Dendritic cell treated with granulocyte-macrophage colony-stimulating factor and Interleukin-4, amounts not matched to agents 40 ng/mL and 50 ng/mL, for 4 days (primary cell): ENCODE results near the gene GNL1.

Experiments used
- H3K27ac Mint-ChIP-seq: one replicate; pipeline ENCODE4 v1.8.0; 2022; ENCODE audit warnings: mild to moderate bottlenecking, mixed read lengths
- H3K27me3 Mint-ChIP-seq: one replicate; pipeline ENCODE4 v1.8.0; 2022; ENCODE audit warnings: mild to moderate bottlenecking, mixed read lengths
- H3K36me3 Mint-ChIP-seq: one replicate; pipeline ENCODE4 v1.8.0; 2022; ENCODE audit warnings: low read depth, mixed read lengths
- H3K4me1 Mint-ChIP-seq: one replicate; pipeline ENCODE4 v1.8.0; 2022; ENCODE audit warnings: low read depth, mixed read lengths
- H3K4me3 Mint-ChIP-seq: one replicate; pipeline ENCODE4 v1.8.0; 2022; ENCODE audit warnings: mild to moderate bottlenecking, moderate library complexity, mixed read lengths
- H3K9me3 Mint-ChIP-seq: one replicate; pipeline ENCODE4 v1.8.0; 2022; ENCODE audit warnings: mixed read lengths
- intact Hi-C: fragments of 100-400 bp; cut with micrococcal nuclease; formaldehyde crosslinking; loops from one replicate; pipeline ENCODE4 v1.15.0; 2022

GNL1 gene

DNA sequence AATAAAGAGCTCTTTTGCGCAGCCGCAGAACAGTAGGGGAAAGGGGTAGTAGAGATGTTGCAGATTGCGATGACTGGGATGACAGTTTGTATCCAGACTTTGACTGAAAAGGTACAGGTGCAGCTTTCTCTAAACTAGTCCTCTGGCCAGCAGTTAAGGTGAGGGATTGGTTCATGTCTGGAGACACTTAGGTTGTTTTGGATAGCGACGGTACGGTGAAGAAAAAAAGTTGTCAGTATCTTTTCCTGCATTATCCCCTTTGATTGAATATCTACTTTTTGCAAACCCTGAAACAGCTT lies 1.3 kb upstream of the GNL1 start:
- Mint-ChIP-seq H3K36me3 (peaks cover 80% of the 10 kb centered on the region), H3K4me1 (peaks cover 39% of the 10 kb centered on the region), H3K27ac (peak overlapping the region; percentile 100)

DNA sequence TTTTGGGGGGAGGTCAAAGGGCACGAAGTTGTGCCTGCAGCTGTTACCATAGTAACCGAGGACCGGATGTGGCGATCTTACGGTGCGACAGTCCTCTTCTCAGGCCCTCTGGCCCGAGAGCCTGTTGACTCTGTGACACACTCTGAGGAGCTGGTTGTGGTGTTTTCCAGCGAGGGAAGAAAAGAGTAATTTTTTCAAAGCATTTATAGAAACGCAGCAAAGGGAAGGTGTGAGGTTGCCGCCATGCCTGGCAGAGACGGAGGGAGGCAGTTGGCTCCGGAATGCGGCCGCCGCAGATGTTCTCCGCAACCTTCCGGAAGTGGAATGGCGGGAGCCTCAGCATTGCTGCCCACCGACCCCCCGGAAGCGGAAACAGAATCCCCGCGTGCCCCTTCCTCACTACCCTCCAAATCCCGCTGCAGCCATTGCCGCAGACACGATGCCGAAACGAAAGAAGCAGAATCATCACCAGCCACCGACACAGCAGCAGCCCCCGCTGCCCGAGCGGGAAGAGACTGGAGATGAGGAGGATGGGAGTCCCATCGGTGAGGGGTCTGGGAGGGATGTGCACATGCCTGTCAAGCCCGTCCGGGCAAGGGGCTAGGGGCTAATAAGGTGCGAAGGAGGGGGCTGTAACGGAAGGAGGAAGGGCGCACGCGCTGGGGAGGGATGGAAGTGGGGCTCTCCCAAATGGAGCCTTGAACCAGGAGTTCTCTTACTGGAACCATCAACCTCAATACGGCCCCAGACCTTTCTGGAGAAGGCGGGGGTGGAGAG lies 805 bp upstream of the GNL1 start, which contains the start of gene PRR3:
PRR3 (plus strand) TSS at position 390 of the 777 bp plus-strand sequence; CDS start at position 440, 50 bp downstream.
- Mint-ChIP-seq H3K27me3 (no peaks in the 10 kb centered on the region), H3K4me3 (peak within 1 kb of the TSS; percentile 99), H3K27ac (peak within 1 kb of the TSS; percentile 100), H3K36me3 (peaks cover 80% of the 10 kb centered on the region), H3K9me3 (no peaks in the 10 kb centered on the region), H3K4me1 (peaks cover 34% of the 10 kb centered on the region)
- intact Hi-C loops = loop anchor here (1.0 kb wide), 2 partner anchors 14 to 60 kb away; partner anchors contain the start of genes ABCF1, MRPS18B and PPP1R10

More for the DNA sequence above, 1.3 kb upstream of the GNL1 start:
- H3K9me3 Mint-ChIP-seq = no peaks in the 10 kb centered on the region
- no peaks in the 10 kb centered on the region for H3K27me3 Mint-ChIP-seq
- peak overlapping the region; percentile 99 for H3K4me3 Mint-ChIP-seq
- intact Hi-C loops = loop anchor here (1.0 kb wide), 1 partner anchor 14 kb away; the partner anchor contains the start of gene ABCF1

DNA sequence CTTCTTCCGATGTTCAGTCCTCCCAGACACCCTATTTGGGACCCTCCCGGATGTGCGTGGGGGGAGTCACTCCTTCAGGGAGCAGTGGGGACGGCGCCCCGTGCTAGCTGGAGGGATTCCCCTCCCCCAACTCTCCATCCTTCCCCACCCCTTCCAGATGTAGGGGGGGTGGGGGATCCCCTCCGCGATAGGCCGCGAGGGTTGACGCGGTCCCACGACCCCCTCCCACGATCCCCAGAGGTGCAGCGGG lies 548 bp downstream of the GNL1 start:
- Mint-ChIP-seq H3K36me3 (peaks cover 85% of the 10 kb centered on the region), H3K27ac (peak overlapping the region; percentile 100), H3K27me3 (no peaks in the 10 kb centered on the region), H3K9me3 (no peaks in the 10 kb centered on the region), H3K4me3 (peak overlapping the region; percentile 99), H3K4me1 (peaks cover 34% of the 10 kb centered on the region)
- intact Hi-C loops = loop anchor here (1.0 kb wide), 1 partner anchor 62 kb away; the partner anchor contains the start of genes MRPS18B and PPP1R10

DNA sequence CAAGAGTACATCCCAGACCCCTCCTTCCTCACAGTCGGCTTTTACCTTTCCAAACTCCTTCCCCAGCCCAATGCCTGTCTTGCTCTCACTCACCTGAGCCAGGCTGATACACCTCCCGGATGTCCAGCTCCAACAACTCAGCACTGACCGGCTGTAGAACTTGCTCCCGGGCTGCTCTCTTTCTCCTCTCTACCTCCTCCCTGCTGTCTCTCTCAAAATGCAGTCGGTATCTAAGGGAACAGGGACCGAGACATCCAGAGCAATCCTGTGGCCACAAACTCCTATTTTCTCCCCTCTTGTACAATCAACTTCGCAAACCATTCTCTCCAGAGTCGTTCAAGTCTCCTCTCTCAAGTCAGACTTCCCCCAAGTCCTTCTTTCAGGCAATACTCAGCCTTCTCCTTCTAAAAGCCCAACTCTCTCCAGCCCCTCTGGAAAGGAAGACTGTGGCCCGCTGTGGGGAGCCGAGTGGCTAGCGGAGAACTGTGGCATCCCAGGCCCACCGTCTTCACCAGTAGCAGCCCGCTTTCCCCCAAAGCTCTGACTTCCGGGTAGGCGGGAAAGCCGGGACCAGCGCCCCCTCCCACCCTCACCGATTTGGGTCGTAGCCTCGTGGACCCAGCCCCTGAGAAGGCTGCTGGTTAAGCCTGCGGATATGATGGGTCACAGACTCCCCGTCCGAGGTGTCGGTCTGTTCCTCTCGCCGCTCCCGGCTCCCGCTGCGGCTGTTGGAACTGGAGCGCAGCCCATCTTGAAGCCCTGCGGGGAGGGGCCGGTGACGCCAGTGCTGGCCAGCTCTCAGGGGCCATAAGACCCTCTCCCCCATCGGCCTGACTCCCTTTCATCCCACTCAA lies 1.1 kb downstream of the GNL1 start:
- no peaks in the 10 kb centered on the region for H3K9me3 Mint-ChIP-seq
- H3K27me3 Mint-ChIP-seq = no peaks in the 10 kb centered on the region
- intact Hi-C loops = no loop called here
- H3K27ac Mint-ChIP-seq = peak overlapping the region; percentile 100
- H3K36me3 Mint-ChIP-seq = peaks cover 85% of the 10 kb centered on the region
- H3K4me1 Mint-ChIP-seq = peaks cover 34% of the 10 kb centered on the region
- peak overlapping the region; percentile 99 for H3K4me3 Mint-ChIP-seq

DNA sequence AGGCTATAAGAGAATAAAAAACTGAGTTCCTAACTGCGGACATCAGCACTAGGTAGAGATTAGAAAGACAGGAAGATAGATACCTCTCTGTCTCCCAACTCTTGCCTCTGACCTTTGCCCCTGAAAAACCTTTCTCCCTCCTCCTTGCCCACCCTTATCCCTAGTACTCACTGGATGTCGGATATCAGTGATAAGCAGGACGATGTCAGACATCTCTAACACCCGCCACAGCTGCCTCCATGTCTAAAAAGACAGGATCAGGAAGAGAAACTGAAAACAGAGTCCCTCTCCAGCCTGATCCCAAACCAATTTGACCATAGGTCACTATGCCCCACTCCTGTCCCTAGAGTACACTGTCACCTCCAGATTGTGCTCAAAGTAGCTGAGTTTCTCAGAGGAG lies 1.9 kb downstream of the GNL1 start:
- no peaks in the 10 kb centered on the region for H3K27me3 Mint-ChIP-seq
- no peak overlapping the region for H3K4me3 Mint-ChIP-seq
- H3K27ac Mint-ChIP-seq = no peak overlapping the region
- H3K4me1 Mint-ChIP-seq = peaks cover 34% of the 10 kb centered on the region
- no peaks in the 10 kb centered on the region for H3K9me3 Mint-ChIP-seq
- intact Hi-C loops = no loop called here
- H3K36me3 Mint-ChIP-seq = peaks cover 85% of the 10 kb centered on the region

DNA sequence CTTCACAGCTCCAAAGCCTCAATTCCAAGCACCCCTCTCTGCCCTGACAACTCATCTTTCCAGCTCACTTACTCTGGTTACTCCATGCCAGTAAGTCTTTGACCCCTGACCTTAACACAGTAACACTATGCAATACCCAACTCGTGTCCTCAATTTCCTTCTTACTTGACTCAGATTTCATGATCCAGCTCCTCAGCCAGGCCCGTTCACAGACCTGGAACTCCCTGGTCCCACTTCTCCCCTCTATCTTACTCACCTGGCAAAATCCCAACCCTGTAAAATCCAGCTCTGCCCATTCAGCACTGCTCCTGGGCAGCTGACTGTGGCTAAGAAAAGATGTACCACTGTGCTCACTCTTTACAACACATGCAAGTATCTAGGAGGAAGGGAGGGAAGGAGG lies 7.9 kb downstream of the GNL1 start:
- H3K27ac Mint-ChIP-seq = no peak overlapping the region
- intact Hi-C loops = no loop called here

DNA sequence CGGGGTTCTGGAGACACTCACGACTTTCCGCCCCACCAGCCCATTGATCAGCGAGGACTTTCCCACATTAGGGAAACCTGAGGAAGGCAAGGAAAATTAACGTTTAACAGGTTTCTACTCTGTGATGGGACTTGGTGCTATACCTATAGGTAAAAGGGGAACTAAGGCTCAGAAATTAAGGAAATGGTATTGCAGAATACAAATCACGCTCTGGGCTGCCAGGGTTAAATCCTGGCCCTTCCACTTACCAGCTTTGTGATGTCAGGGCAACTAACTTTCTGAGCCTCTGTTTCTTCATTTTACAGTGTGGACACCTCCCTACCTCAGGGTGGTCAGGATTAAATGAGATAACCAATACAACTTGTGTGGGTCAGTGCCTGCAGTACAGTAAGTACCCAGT lies 8.8 kb downstream of the GNL1 start:
- Mint-ChIP-seq H3K27me3 (peaks cover 11% of the 10 kb centered on the region), H3K4me1 (peaks cover 21% of the 10 kb centered on the region), H3K27ac (no peak overlapping the region), H3K36me3 (peaks cover 64% of the 10 kb centered on the region), H3K9me3 (no peaks in the 10 kb centered on the region), H3K4me3 (no peak overlapping the region)
- intact Hi-C loops = no loop called here

More for the DNA sequence above, 7.9 kb downstream of the GNL1 start:
- Mint-ChIP-seq H3K4me3 (no peak overlapping the region), H3K36me3 (peaks cover 74% of the 10 kb centered on the region), H3K9me3 (no peaks in the 10 kb centered on the region), H3K4me1 (peaks cover 13% of the 10 kb centered on the region), H3K27me3 (peaks cover 3% of the 10 kb centered on the region)

DNA sequence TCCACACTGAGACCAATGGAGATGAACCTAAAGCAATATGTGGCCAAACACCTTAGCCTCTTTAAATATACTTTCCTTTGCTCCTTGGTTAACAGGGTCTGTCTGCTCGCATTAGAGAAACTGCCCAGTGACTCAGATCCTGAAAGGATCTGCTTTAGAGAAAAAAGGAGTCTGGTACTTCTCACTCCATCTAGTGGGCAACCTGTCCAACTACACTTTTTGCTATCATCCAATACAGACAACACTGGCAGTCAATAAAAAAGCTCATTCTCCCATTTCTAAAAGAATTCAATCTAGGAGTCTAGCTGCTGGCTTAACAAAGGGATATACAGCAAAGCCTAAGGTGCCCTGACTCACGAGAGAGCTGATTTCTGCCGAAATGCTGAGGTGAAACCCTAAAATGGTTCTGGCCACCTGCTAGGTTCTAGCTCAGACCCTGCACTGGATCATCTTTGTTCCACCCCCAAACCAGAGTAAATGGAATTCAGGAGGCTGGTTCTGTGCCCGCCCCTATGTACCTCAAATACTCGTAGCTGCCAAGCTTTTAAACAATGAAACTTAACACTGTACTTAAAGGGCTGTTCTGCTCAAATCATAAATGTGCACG lies 11.5 kb downstream of the GNL1 start:
- no peaks in the 10 kb centered on the region for H3K9me3 Mint-ChIP-seq
- H3K27ac Mint-ChIP-seq = no peak overlapping the region

DNA sequence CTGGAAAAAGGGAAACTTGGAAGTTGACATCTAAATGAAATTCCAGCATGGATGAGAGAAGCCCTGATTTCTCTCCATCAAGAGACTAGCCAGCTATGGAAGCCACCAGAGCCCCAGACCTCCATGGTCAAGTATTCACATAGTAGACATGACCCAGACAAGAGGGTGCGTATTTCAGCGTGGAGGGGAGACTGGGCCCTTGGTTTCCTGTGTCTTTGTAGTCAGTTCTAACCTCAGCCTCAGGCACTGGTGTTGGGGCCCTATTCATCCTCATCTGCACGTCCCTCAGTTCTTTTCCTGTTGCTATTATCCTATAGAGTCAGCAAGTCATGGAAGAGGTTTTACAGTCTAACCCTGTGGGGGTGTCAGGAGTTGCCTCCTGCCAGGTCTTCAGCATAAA lies 12.5 kb downstream of the GNL1 start:
- Mint-ChIP-seq H3K27ac (no peak overlapping the region), H3K4me3 (no peak overlapping the region), H3K27me3 (peaks cover 20% of the 10 kb centered on the region), H3K4me1 (peaks cover 31% of the 10 kb centered on the region), H3K36me3 (peaks cover 28% of the 10 kb centered on the region), H3K9me3 (no peaks in the 10 kb centered on the region)
- intact Hi-C loops = loop anchor here (2.0 to 5.0 kb wide), 2 partner anchors 53 to 61 kb away; no protein-coding TSS in a partner anchor

More for the DNA sequence above, 11.5 kb downstream of the GNL1 start:
- intact Hi-C loops = loop anchor here (2.0 to 5.0 kb wide), 2 partner anchors 53 to 62 kb away; no protein-coding TSS in a partner anchor
- H3K27me3 Mint-ChIP-seq = peaks cover 20% of the 10 kb centered on the region
- H3K4me1 Mint-ChIP-seq = peaks cover 31% of the 10 kb centered on the region
- peaks cover 37% of the 10 kb centered on the region for H3K36me3 Mint-ChIP-seq
- H3K4me3 Mint-ChIP-seq = no peak overlapping the region

DNA sequence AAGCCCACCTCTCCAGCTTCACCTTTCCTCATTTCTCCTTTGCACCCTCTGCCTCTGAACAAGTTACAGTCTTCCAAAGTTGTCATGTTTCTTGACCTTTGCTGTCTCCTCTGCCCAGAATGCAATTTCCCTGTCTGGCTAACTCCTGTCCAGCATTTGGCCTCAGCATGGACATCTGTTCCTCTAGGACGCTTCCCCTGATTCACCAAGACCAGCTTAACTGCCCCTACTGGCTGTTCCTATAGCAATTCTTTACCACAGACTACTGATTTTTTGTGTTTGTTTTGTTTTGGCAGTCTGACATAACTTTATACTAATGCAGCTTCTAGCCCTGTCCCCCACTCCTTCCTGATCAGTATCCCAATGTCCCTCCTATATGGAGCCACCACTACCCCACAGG lies 13.4 kb downstream of the GNL1 start:
- intact Hi-C loops = loop anchor here (5.0 kb wide), 1 partner anchor 54 kb away; no protein-coding TSS in a partner anchor
- H3K27me3 Mint-ChIP-seq = peaks cover 20% of the 10 kb centered on the region
- no peaks in the 10 kb centered on the region for H3K9me3 Mint-ChIP-seq
- H3K4me3 Mint-ChIP-seq = no peak overlapping the region
- H3K27ac Mint-ChIP-seq = peak overlapping the region; percentile 11
- peaks cover 19% of the 10 kb centered on the region for H3K36me3 Mint-ChIP-seq
- H3K4me1 Mint-ChIP-seq = peaks cover 23% of the 10 kb centered on the region

DNA sequence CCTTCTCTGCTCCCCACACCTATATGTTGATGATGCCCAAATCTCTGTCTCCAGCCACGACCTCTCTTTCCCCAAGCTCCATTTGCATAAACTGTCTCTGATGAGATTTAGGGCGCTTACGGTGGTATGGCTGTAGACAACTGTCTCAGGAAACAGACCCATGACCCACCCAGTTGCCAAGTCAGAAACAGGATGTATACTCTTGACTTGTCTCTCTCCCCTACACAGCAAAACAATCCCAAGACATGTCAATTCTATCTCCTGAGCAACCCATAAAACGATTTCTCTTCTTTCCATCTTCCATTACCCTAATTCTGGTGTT lies 13.9 kb downstream of the GNL1 start:
- no peaks in the 10 kb centered on the region for H3K9me3 Mint-ChIP-seq
- H3K27me3 Mint-ChIP-seq = peaks cover 20% of the 10 kb centered on the region
- H3K4me1 Mint-ChIP-seq = peaks cover 23% of the 10 kb centered on the region
- peaks cover 19% of the 10 kb centered on the region for H3K36me3 Mint-ChIP-seq
- H3K27ac Mint-ChIP-seq = peak overlapping the region; percentile 11
- intact Hi-C loops = loop anchor here (5.0 kb wide), 1 partner anchor 55 kb away; no protein-coding TSS in a partner anchor
- peak overlapping the region; percentile 67 for H3K4me3 Mint-ChIP-seq

DNA sequence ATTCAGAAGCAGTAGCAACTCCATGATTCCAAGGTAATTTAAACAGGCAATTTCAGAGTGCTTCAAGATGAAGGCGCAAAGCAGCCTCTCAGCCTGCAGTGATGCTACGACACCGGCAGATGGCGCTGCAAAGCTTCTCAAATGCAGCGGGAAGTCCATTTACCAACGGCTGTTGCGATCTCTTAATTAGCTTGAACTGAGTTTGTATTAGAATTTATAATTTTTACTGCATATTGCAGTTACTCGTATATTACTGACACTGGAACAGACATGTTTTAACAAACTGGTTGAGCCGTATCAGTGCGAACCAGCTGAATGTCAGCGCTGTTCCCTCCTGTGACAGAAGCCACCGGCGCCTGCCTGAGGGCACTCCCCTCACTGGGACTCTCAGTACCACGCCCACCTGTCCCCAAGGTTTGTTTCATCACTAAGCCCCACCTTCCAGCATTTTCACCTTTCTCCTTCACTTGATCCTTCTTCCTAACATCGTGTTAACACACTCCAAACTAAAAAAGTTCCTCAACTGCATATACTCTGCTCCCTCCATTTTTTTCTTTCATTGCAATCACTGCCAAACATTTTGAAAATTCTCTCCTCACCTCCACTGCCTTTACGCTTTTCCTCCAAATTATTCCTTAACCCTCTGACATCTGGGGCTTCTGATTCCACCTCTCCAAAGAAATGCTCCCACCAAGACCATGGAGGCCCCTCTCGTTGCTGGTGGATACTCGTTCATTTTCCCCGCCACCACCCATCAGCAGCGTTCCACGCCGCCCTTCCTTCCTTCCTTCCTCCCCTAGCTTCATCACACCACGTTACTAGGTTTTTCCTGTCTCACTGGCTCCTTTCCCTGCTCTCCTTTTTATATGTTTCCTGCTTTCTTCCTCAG lies 14.5 kb downstream of the GNL1 start:
- peaks cover 23% of the 10 kb centered on the region for H3K4me1 Mint-ChIP-seq
- no peaks in the 10 kb centered on the region for H3K9me3 Mint-ChIP-seq
- peak overlapping the region; percentile 67 for H3K4me3 Mint-ChIP-seq
- intact Hi-C loops = loop anchor here (5.0 kb wide), 1 partner anchor 56 kb away; no protein-coding TSS in a partner anchor
- peaks cover 20% of the 10 kb centered on the region for H3K27me3 Mint-ChIP-seq
- no peak overlapping the region for H3K27ac Mint-ChIP-seq
- H3K36me3 Mint-ChIP-seq = peaks cover 14% of the 10 kb centered on the region

DNA sequence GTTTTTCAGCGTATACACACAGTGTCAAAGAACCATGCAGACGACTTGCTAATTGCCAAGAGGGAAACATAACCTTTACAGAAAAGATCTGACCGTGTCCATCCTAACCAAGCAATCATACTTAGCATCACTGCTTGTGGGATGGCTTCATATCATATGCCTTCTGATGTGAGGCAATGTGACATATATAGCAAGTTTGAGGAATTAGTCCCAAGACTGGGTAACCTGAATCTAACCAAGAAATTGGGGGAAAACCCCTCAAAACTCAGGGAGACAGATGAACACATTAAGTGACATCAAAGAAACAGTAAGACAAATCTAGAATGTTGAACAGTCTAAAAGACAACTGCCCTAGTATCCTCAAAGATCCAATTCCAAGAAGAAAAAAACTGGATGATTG lies 18.4 kb downstream of the GNL1 start:
- intact Hi-C loops = no loop called here
- no peak overlapping the region for H3K4me3 Mint-ChIP-seq
- H3K27ac Mint-ChIP-seq = no peak overlapping the region
- H3K27me3 Mint-ChIP-seq = peaks cover 15% of the 10 kb centered on the region
- H3K9me3 Mint-ChIP-seq = no peaks in the 10 kb centered on the region
- H3K36me3 Mint-ChIP-seq = no peaks in the 10 kb centered on the region
- H3K4me1 Mint-ChIP-seq = peaks cover 14% of the 10 kb centered on the region
